Fibroblast of mammary gland (primary cell): ENCODE measurements around the gene ADAMTS3.

Experiments
- DNase-seq: peaks from one replicate; pipeline ENCODE4 v3.0.0-alpha.2; 2010; ENCODE audit warnings: low read depth
- H3K4me3 ChIP-seq: 2 replicates; pipeline ENCODE4 v1.5.1; 2011; ENCODE audit warnings: low read depth, mild to moderate bottlenecking, low read length, moderate library complexity; ENCODE audit not compliant: control insufficient read depth
- TF ChIP-seq, protein P1 (sequence below): conservative IDR thresholded peaks from 2 replicates; pipeline ENCODE4 v1.5.1; 2011; ENCODE audit warnings: low read depth, low read length, inconsistent platforms; ENCODE audit not compliant: control insufficient read depth, insufficient read depth

Gene ADAMTS3

DNA sequence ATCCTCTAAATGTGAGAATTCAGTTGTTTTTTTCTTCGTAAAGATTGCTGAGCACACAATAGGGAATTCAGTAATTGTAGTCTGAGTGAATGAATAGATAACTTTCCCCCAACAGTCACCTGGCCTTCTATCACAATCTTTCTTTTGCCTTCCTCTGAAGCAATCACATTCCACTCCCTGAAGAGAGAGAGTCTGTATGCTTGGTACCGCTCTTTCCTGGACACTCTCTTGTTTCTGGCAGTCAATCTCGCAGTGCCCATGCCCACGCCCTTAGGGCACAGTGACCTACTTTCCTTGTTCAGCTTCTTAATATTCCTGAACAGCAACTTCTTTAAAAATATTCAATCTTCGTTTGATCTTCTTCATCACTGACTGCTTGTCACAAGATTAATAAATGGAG, 255.9 kb downstream of the ADAMTS3 start:
- DNase-seq: no peak
- no peak overlapping the region for H3K4me3 ChIP-seq
- TF ChIP-seq, protein P1, sequence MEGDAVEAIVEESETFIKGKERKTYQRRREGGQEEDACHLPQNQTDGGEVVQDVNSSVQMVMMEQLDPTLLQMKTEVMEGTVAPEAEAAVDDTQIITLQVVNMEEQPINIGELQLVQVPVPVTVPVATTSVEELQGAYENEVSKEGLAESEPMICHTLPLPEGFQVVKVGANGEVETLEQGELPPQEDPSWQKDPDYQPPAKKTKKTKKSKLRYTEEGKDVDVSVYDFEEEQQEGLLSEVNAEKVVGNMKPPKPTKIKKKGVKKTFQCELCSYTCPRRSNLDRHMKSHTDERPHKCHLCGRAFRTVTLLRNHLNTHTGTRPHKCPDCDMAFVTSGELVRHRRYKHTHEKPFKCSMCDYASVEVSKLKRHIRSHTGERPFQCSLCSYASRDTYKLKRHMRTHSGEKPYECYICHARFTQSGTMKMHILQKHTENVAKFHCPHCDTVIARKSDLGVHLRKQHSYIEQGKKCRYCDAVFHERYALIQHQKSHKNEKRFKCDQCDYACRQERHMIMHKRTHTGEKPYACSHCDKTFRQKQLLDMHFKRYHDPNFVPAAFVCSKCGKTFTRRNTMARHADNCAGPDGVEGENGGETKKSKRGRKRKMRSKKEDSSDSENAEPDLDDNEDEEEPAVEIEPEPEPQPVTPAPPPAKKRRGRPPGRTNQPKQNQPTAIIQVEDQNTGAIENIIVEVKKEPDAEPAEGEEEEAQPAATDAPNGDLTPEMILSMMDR: no peak

GRCh38 chr4:72312032-72312650, 256.9 kb downstream of the ADAMTS3 start:
- TF ChIP-seq, protein P1: no peak
- DNase-seq: peak; percentile 95
- peak overlapping the region; percentile 2 for H3K4me3 ChIP-seq

DNA sequence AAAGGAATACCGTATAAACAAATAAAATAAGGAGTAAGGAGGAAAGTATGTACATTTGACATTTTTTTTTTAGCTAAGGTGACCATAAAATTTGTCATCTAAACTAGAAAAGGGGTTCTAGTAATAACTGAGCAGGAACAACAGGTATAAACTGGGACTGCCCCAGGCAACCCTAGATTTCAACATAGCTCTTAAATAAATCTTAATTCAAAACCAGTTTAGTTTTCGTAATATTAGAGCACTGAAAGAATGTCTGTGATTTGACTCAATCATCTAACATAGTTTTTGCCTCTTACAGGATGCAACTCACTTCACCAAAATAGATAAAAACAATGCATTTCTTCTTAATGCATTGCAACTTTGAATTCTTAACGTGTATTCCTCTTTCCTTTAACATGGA, 257.7 kb downstream of the ADAMTS3 start:
- no peak for DNase-seq
- no peak overlapping the region for H3K4me3 ChIP-seq
- TF ChIP-seq, protein P1: no peak

GRCh38 chr4:72305620-72306019, 263.4 kb downstream of the ADAMTS3 start:
- no peak overlapping the region for H3K4me3 ChIP-seq
- DNase-seq: no peak
- TF ChIP-seq, protein P1: no peak

GRCh38 chr4:72305080-72305479, 263.9 kb downstream of the ADAMTS3 start:
- TF ChIP-seq, protein P1: no peak
- no peak overlapping the region for H3K4me3 ChIP-seq
- DNase-seq: no peak

DNA sequence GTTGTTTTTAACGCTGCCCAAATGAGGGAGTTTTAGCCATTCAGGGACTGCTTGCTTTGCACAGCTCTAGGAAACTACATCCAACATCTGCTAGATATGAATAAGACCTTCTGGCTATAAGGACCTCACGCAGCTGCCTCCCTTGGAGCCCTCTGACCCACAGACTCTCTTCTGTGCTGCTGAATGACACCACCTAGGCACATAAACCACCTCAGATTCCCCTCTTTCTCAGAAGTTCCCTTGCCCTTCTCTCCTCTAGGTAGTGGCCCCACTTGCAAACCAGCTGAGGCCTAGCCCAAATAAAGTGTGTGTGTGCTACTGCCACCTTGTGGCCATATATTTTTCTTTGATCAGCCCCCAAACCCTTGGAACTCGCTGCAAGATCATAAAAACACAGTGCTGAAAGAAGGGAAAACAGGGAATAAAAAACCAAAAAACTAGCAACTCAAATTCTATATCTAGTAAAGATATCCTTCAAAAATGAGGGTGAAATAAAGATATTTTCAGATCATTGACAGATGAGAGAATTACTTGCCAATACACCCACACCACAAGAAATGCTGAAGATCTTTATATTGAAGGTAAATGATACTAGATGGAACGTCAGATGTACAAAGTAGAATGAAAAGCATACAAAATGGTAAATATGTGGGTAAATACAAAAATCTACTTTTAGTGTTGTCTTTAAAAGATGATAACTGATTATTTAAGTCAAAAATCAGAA, 265.9 kb downstream of the ADAMTS3 start:
- DNase-seq: peak; percentile 47

More for the DNA sequence above, 265.9 kb downstream of the ADAMTS3 start:
- H3K4me3 ChIP-seq: no peak overlapping the region
- TF ChIP-seq, protein P1: peak; percentile 69
